GM12801 (cell line): ENCODE data around the gene SLC9A9.

ENCODE experiments used
- TF ChIP-seq, protein P1 (sequence below): IDR thresholded peaks from one replicate; pipeline ENCODE4 v1.5.1; 2011; ENCODE audit warnings: control low read depth; ENCODE audit not compliant: insufficient read length; ENCODE audit errors: extremely low read depth

SLC9A9 gene

DNA sequence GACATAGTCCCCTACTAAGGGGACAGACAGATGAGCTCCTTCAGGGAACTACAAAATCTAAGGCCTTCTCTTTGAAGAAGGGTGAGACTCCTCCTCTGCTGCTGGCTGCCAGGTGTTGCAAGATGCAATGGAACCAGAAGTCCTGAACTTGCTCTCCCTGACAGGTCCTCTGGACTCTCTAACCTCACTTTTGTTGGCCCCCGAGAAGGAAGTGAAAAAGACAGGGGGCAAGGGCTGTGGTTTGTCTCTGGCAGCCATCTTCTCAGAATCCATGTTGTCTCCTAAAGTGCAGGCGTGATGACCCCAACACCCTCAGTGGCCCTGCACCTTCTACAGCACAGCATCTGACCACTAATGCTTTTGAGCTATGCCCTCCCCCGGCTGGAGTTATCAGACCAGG is 436.2 kb downstream of the SLC9A9 start:
- TF ChIP-seq, protein P1, sequence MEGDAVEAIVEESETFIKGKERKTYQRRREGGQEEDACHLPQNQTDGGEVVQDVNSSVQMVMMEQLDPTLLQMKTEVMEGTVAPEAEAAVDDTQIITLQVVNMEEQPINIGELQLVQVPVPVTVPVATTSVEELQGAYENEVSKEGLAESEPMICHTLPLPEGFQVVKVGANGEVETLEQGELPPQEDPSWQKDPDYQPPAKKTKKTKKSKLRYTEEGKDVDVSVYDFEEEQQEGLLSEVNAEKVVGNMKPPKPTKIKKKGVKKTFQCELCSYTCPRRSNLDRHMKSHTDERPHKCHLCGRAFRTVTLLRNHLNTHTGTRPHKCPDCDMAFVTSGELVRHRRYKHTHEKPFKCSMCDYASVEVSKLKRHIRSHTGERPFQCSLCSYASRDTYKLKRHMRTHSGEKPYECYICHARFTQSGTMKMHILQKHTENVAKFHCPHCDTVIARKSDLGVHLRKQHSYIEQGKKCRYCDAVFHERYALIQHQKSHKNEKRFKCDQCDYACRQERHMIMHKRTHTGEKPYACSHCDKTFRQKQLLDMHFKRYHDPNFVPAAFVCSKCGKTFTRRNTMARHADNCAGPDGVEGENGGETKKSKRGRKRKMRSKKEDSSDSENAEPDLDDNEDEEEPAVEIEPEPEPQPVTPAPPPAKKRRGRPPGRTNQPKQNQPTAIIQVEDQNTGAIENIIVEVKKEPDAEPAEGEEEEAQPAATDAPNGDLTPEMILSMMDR, result no peak

DNA sequence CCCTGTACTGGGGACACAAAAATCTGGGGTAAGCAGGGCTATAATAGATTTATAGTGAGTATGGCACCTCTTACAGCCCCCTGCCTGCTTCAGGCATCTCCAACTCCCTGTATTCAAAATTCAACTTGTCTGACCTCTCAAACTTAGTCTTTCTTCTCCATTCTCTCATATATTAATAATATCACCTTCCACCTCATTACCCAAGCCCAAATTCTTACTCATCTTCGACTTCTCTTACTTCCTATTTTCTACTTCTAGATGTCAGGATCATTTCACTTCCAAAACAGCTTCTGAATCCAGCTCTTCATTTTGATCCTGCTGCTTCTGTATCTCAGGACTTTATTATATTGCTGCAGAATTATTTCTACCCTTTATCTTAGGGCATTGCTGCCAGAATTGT is 438.0 kb downstream of the SLC9A9 start:
- TF ChIP-seq, protein P1, result no peak

DNA sequence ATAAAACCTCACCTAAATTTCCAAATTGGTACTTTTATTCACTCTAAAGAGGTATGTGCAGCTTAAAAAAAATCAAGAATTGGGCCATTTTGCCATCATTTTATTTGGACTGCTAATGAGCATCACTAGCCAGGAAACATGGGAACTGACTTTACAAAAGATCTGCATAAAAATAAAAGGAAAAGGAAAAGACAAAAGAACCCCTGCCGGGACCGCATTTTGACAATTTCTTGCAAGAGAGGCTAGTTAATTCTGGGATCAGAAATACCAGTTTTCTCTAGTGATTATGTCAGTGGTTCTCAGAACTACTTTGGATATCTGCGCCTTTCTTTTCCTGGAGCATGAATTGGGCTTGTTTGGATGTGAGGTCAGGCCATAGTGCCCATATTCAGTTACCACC is 439.5 kb downstream of the SLC9A9 start:
- TF ChIP-seq, protein P1, result no peak

DNA sequence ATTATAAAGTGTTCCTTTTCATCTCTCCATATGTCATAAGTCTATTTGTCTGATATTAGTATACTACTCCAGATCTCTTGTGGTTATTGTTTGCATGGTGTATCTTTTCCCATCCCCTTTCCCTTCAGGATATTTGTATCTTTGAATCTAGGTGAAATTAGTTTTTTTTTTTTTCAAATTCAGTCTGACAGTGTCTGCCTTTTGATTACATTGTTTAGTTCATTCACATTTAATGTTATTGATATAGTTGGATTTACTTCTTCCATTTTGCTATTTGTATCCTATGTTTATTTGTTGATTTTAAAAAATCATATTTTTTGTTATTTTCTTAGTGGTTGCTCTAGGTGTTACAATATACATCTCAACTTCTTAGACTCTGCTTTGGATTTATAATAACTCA is 445.7 kb downstream of the SLC9A9 start:
- TF ChIP-seq, protein P1, result no peak

GRCh38 chr3:143396790-143397189 is 451.5 kb downstream of the SLC9A9 start:
- TF ChIP-seq, protein P1, result no peak

DNA sequence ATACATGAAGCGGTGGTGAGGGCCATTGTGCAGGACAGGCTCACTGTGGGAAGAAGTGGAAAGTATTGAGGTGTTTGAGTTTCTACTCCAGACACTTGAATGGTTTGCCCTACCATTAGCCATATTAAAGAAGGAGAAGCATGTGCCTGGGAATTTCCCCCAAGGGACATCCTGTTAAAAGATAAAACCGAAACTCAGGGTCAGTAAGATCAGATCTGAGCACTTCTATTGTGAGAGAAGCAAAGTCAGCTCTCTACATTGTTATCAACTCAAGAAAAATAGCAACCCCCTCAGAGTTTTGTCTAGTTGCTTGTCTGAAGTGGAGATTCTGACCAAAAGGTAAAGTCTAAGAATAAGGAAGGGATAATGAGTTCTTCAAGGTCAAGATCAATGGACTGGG is 458.9 kb downstream of the SLC9A9 start:
- TF ChIP-seq, protein P1, result no peak

GRCh38 chr3:143387425-143387824 is 460.8 kb downstream of the SLC9A9 start:
- TF ChIP-seq, protein P1, result no peak

DNA sequence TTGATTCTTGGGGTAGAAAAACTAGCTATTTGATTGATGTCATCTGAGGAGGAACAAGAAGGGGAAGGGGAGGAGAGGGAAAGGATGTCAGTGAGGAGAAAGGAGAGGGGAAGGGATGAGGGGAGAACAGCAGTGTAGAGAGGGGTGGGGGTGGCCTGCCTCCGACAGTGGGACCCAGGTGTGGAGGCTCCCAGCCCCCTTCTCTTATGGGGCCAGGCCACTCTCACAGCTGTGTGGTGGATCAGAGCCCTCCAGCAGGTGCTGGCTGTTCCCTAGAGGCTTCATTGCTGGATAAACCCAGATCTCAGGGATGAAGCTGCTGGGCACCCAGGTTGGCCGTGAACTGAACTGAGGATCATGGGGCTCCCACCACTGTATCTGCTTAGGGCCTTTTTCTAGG is 464.2 kb downstream of the SLC9A9 start:
- TF ChIP-seq, protein P1, result no peak
